GM18499 (cell line): ENCODE measurements around the gene VAV3.

Source experiments
- ATAC-seq: cut with Tn5 transposase; IDR thresholded peaks from one replicate; pipeline ENCODE4 v1.9.1; 2021; ENCODE audit warnings: moderate number of reproducible peaks; ENCODE audit not compliant: insufficient read depth, unreplicated experiment

Gene VAV3

GRCh38 chr1:107618539-107618938, 346.4 kb downstream of the VAV3 start:
- ATAC-seq, result no peak

- no peak for ATAC-seq
Observed at GRCh38 chr1:107617921-107618320, 347.1 kb downstream of the VAV3 start.

- ATAC-seq, result no peak
Observed at GRCh38 chr1:107617456-107617855, 347.5 kb downstream of the VAV3 start.

- no peak for ATAC-seq
Observed at GRCh38 chr1:107609808-107610207, 355.2 kb downstream of the VAV3 start.

GRCh38 chr1:107604825-107605224, 360.2 kb downstream of the VAV3 start:
- no peak for ATAC-seq

- ATAC-seq, result no peak
Observed at GRCh38 chr1:107600607-107601160, 364.3 kb downstream of the VAV3 start.

GRCh38 chr1:107599220-107599619, 365.8 kb downstream of the VAV3 start:
- ATAC-seq, result no peak

GRCh38 chr1:107597290-107597689, 367.7 kb downstream of the VAV3 start:
- no peak for ATAC-seq

- ATAC-seq, result no peak
Observed at GRCh38 chr1:107594536-107594935, 370.4 kb downstream of the VAV3 start.

GRCh38 chr1:107593501-107594209, 371.3 kb downstream of the VAV3 start:
- no peak for ATAC-seq

GRCh38 chr1:107590900-107591622, 373.9 kb downstream of the VAV3 start:
- peak; percentile 65 for ATAC-seq

- no peak for ATAC-seq
Observed at GRCh38 chr1:107590087-107590486, 374.9 kb downstream of the VAV3 start.

GRCh38 chr1:107588321-107588720, 376.7 kb downstream of the VAV3 start:
- ATAC-seq, result no peak

GRCh38 chr1:107575226-107575625, 389.8 kb downstream of the VAV3 start:
- no peak for ATAC-seq

- ATAC-seq, result no peak
Observed at GRCh38 chr1:107574044-107574443, 390.9 kb downstream of the VAV3 start.

- ATAC-seq, result no peak
Observed at GRCh38 chr1:107572674-107573211, 392.2 kb downstream of the VAV3 start.

GRCh38 chr1:107570768-107571167, 394.2 kb downstream of the VAV3 start:
- no peak for ATAC-seq

GRCh38 chr1:107563441-107563840, 401.5 kb downstream of the VAV3 start:
- ATAC-seq, result no peak

- no peak for ATAC-seq
Observed at GRCh38 chr1:107559881-107560280, 405.1 kb downstream of the VAV3 start.

- no peak for ATAC-seq
Observed at GRCh38 chr1:107557095-107557494, 407.9 kb downstream of the VAV3 start.

- ATAC-seq, result no peak
Observed at GRCh38 chr1:107555578-107555977, 409.4 kb downstream of the VAV3 start.
